ENCODE results near the gene UBAP1L.

- TF ChIP-seq, protein P1, sequence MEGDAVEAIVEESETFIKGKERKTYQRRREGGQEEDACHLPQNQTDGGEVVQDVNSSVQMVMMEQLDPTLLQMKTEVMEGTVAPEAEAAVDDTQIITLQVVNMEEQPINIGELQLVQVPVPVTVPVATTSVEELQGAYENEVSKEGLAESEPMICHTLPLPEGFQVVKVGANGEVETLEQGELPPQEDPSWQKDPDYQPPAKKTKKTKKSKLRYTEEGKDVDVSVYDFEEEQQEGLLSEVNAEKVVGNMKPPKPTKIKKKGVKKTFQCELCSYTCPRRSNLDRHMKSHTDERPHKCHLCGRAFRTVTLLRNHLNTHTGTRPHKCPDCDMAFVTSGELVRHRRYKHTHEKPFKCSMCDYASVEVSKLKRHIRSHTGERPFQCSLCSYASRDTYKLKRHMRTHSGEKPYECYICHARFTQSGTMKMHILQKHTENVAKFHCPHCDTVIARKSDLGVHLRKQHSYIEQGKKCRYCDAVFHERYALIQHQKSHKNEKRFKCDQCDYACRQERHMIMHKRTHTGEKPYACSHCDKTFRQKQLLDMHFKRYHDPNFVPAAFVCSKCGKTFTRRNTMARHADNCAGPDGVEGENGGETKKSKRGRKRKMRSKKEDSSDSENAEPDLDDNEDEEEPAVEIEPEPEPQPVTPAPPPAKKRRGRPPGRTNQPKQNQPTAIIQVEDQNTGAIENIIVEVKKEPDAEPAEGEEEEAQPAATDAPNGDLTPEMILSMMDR (IDR thresholded peaks at IDR 0.05) = no peak
- TF ChIP-seq POLR2A (IDR thresholded peaks at IDR 0.05) (no peak), POLR2AphosphoS5 (IDR thresholded peaks at IDR 0.05) (no peak)
Measured at GRCh38 chr15:65076486-65077290, 38.3 kb downstream of the UBAP1L start, which contains the start of gene KBTBD13.

Data from prostate gland (tissue), 2 donors.